Superior temporal gyrus (tissue), 1 donor: ENCODE measurements around the gene PRSS56.
"Not testable (repeated sequence)": the region's sequence is repeated elsewhere in the genome, so short reads cannot be mapped to it uniquely, and the experiment has no call there.

Experiments
- DNase-seq: peaks from one replicate; pipeline ENCODE4 v3.0.0-alpha.2; 2016; ENCODE audit errors: extremely low spot score

PRSS56 gene

GRCh38 chr2:232525791-232526371 is 5.7 kb downstream of the PRSS56 start, which contains the start of gene CHRND:
Gene CHRND, plus strand, starts transcription at chr2:232526160. Its CDS starts 56 bp downstream, at chr2:232526216.
- DNase-seq: no peak

- no peak for DNase-seq
These were observed 6.3 kb downstream of the PRSS56 start for GRCh38 chr2:232526372-232526941.

GRCh38 chr2:232527905-232528470 is 7.8 kb downstream of the PRSS56 start:
- DNase-seq: no peak

- no peak for DNase-seq
These were observed 8.7 kb downstream of the PRSS56 start for GRCh38 chr2:232528746-232529460.

- no peak for DNase-seq
These were observed 9.8 kb downstream of the PRSS56 start for GRCh38 chr2:232529806-232530547.

GRCh38 chr2:232530626-232531260 is 10.6 kb downstream of the PRSS56 start:
- no peak for DNase-seq

GRCh38 chr2:232532419-232532818 is 12.2 kb downstream of the PRSS56 start:
- DNase-seq: no peak

- not testable (repeated sequence) for DNase-seq
These were observed 12.6 kb downstream of the PRSS56 start for GRCh38 chr2:232532821-232533220.

GRCh38 chr2:232533944-232534710 is 13.9 kb downstream of the PRSS56 start:
- DNase-seq: no peak

GRCh38 chr2:232534940-232535651 is 14.9 kb downstream of the PRSS56 start:
- no peak for DNase-seq

GRCh38 chr2:232535761-232536530 is 15.8 kb downstream of the PRSS56 start:
- no peak for DNase-seq

- DNase-seq: no peak
These were observed 16.9 kb downstream of the PRSS56 start for GRCh38 chr2:232537079-232537478.

- no peak for DNase-seq
These were observed 17.3 kb downstream of the PRSS56 start for GRCh38 chr2:232537499-232537898.

GRCh38 chr2:232538671-232539070 is 18.5 kb downstream of the PRSS56 start:
- no peak for DNase-seq

GRCh38 chr2:232539298-232540231 is 19.4 kb downstream of the PRSS56 start, which contains the start of gene CHRNG:
Gene CHRNG, plus strand, starts transcription at chr2:232539692. Its CDS starts 56 bp downstream, at chr2:232539748.
- no peak for DNase-seq

- DNase-seq: no peak
These were observed 20.4 kb downstream of the PRSS56 start for GRCh38 chr2:232540441-232541041.

GRCh38 chr2:232541195-232541960 is 21.2 kb downstream of the PRSS56 start:
- no peak for DNase-seq
